ENCODE measurements around the gene ADARB1. TPM values are rescaled to one million over a fixed set of nuclear protein-coding genes. Genes with fewer than 3 reads are reported as not detected.

Gene ADARB1
- polyA plus RNA-seq, 1 donor (not counting 4 experiments of a cell fraction or from before 2014, with no cell fraction given) = 13.0 TPM

DNA sequence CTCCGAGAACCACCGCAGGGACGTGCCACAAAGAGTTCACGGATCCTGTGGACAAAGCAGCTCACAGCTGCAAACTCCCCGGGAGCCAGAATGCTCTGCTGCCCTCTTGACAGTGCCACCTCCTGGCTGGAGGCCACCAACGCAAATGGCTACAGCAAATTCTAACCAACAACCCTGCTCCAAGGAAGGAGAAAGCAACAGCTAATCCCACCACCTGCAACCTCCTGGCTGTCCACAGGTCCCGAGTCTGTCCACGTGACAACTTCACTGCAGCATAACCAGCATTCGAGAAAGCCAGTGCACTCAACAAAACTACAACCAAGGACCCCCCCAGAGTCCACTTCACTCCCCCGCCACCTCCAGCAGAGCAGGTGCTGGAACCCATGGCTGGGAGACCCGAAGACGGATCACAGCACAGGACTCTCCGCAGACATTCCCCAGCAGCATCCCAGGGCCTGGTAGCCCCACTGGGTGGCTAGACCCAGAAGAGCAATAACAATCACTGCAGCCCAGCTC lies 196.0 kb downstream of the ADARB1 start:
- dilution Hi-C loops (cut with MboI; ENCODE audit: extremely low pct_ligation_motif_present, low sequenced_read_pairs) = no loop called here
- no peaks in the 10 kb centered on the region for H3K9me1 ChIP-seq (ENCODE audit: control insufficient read depth, extremely low read depth, insufficient read depth, low read length)
- no peak overlapping the region for H2AFZ ChIP-seq (ENCODE audit: control insufficient read depth, low read length)
- H3K27me3 ChIP-seq (ENCODE audit: control insufficient read depth, extremely low read depth, insufficient read depth, low read length) = no peaks in the 10 kb centered on the region
- H3K9me3 ChIP-seq (ENCODE audit: control insufficient read depth, low read depth, low read length) = no peaks in the 10 kb centered on the region
- H3K4me3 ChIP-seq (ENCODE audit: control insufficient read depth in 2 of 3, extremely low read depth in 1 of 3, insufficient read depth in 2 of 3, low read depth in 1 of 3, low read length in 3 of 3) = no peak overlapping the region
- no peaks in the 10 kb centered on the region for H3K4me1 ChIP-seq (ENCODE audit: control insufficient read depth, extremely low read depth, insufficient read depth, low read length)
- no peak overlapping the region for H3K27ac ChIP-seq (ENCODE audit: control insufficient read depth, insufficient read depth, low read length)
- H4K20me1 ChIP-seq (ENCODE audit: control insufficient read depth, extremely low read depth, insufficient read depth, low read length) = no peaks in the 10 kb centered on the region
- no peak overlapping the region for H3K4me2 ChIP-seq (ENCODE audit: control insufficient read depth, extremely low read depth, insufficient read depth, low read depth, low read length)
- H3K79me2 ChIP-seq (ENCODE audit: control insufficient read depth, insufficient read depth, low read length) = peaks cover 6% of the 10 kb centered on the region
- H3K9ac ChIP-seq (ENCODE audit: control insufficient read depth, extremely low read depth, insufficient read depth, low read length) = no peak overlapping the region
- FAIRE-seq (no peak), DNase-seq (ENCODE audit: low read depth, low spot score) (no peak)
- no peak for TF ChIP-seq EZH2 (IDR thresholded peaks at IDR 0.05; ENCODE audit: low read length)
- TF ChIP-seq, protein P1, sequence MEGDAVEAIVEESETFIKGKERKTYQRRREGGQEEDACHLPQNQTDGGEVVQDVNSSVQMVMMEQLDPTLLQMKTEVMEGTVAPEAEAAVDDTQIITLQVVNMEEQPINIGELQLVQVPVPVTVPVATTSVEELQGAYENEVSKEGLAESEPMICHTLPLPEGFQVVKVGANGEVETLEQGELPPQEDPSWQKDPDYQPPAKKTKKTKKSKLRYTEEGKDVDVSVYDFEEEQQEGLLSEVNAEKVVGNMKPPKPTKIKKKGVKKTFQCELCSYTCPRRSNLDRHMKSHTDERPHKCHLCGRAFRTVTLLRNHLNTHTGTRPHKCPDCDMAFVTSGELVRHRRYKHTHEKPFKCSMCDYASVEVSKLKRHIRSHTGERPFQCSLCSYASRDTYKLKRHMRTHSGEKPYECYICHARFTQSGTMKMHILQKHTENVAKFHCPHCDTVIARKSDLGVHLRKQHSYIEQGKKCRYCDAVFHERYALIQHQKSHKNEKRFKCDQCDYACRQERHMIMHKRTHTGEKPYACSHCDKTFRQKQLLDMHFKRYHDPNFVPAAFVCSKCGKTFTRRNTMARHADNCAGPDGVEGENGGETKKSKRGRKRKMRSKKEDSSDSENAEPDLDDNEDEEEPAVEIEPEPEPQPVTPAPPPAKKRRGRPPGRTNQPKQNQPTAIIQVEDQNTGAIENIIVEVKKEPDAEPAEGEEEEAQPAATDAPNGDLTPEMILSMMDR (optimal IDR thresholded peaks at IDR 0.05 in 1 of 3, IDR thresholded peaks at IDR 0.05 in 1 of 3, conservative IDR thresholded peaks at IDR 0.05 in 1 of 3; ENCODE audit: extremely low read depth in 1 of 3, insufficient read depth in 2 of 3, low read length in 3 of 3) = peak in 2 of 3 experiments; percentile 45 to 54
- H3K36me3 ChIP-seq (ENCODE audit: control insufficient read depth in 2 of 2, extremely low read depth in 1 of 2, insufficient read depth in 2 of 2, low read length in 2 of 2) = peaks cover 4 to 20% of the 10 kb centered on the region in 2 experiments

Other genes with a start within 250 kb of the ADARB1 start
- 132 to 140 TPM (median 137 TPM) in 3 replicates for gene PTTG1IP, start 200.9 kb upstream of the ADARB1 start, polyA plus RNA-seq
- 0.55 to 0.86 TPM (median 0.72 TPM) in 3 replicates for gene ITGB2, start 153.7 kb upstream of the ADARB1 start, polyA plus RNA-seq
- 18.5 to 26.8 TPM (median 21.8 TPM) in 3 replicates for gene SLX9, start 134.6 kb upstream of the ADARB1 start, polyA plus RNA-seq
- gene POFUT2, start 213.3 kb downstream of the ADARB1 start, polyA plus RNA-seq = 8.8 to 18.7 TPM (median 9.6 TPM) in 3 replicates